ENCODE data around the gene CXCL5. TPM values are rescaled to one million over a fixed set of nuclear protein-coding genes. Genes with fewer than 3 reads are reported as not detected.

Gene CXCL5
- total and polyA plus RNA-seq, 2 experiments from 2014 or later = 7.5 to 7.6 TPM

- Histone ChIP-seq H3K36me3 (ENCODE audit: insufficient read depth) (no peaks in the 10 kb centered on the region), H3K4me1 (ENCODE audit: insufficient read depth) (no peaks in the 10 kb centered on the region), H3K9me2 (ENCODE audit: insufficient read depth) (peaks cover 30% of the 10 kb centered on the region), H3K27me3 (ENCODE audit: insufficient read depth) (no peaks in the 10 kb centered on the region), H4K20me1 (replicated peaks; ENCODE audit: insufficient read depth) (no peaks in the 10 kb centered on the region), H3K27ac (ENCODE audit: low read depth) (no peak overlapping the region), H3K79me2 (replicated peaks; ENCODE audit: insufficient read depth) (no peaks in the 10 kb centered on the region), H3K4me3 (no peak overlapping the region), H3F3A (replicated peaks; ENCODE audit: low read depth) (no peaks in the 10 kb centered on the region), H2AFZ (no peak overlapping the region), H3K4me2 (no peak overlapping the region)
- Mint-ChIP-seq H3K27ac (no peak overlapping the region), H3K9me3 (peaks cover 35% of the 10 kb centered on the region), H3K36me3 (ENCODE audit: low read depth) (peaks cover 26% of the 10 kb centered on the region), H3K4me1 (no peaks in the 10 kb centered on the region; the same call in 2 of the 3 replicates), H3K27me3 (ENCODE audit: insufficient read depth, low read depth, poor library complexity) (no peaks in the 10 kb centered on the region), H3K4me3 (no peak overlapping the region)
- no peak for DNase-seq (ENCODE audit: low spot score)
- ATAC-seq = no peak
- TF ChIP-seq EZH2 (IDR thresholded peaks at IDR 0.05; ENCODE audit: low read depth, unreplicated experiment) (no peak), NANOG (IDR thresholded peaks at IDR 0.05; ENCODE audit: borderline replicate concordance) (no peak), ETS1 (IDR thresholded peaks at IDR 0.05) (no peak), ZNF114 (CRISPR knock-in tag; IDR thresholded peaks at IDR 0.05) (no peak), ZNF331 (CRISPR knock-in tag; IDR thresholded peaks at IDR 0.05; ENCODE audit: low read depth) (no peak), POLR2AphosphoS5 (IDR thresholded peaks at IDR 0.05; ENCODE audit: low read depth) (no peak), CREB1 (CRISPR knock-in tag; IDR thresholded peaks at IDR 0.05; ENCODE audit: low read depth) (no peak), STAT1 (IDR thresholded peaks at IDR 0.05; ENCODE audit: unreplicated experiment) (no peak), JUNB (IDR thresholded peaks at IDR 0.05; ENCODE audit: unreplicated experiment) (no peak), EZH2phosphoT487 (IDR thresholded peaks at IDR 0.05; ENCODE audit: unreplicated experiment) (no peak)
Observed at GRCh38 chr4:73970011-73970410, 28.5 kb downstream of the CXCL5 start.

GRCh38 chr4:73967866-73968265 is 30.6 kb downstream of the CXCL5 start:
- H3K4me3 Mint-ChIP-seq = no peak overlapping the region
- H3K9me3 Mint-ChIP-seq = peaks cover 45% of the 10 kb centered on the region
- Histone ChIP-seq H4K20me1 (replicated peaks; ENCODE audit: insufficient read depth) (no peaks in the 10 kb centered on the region), H3K4me1 (ENCODE audit: insufficient read depth) (no peaks in the 10 kb centered on the region), H3K36me3 (ENCODE audit: insufficient read depth) (no peaks in the 10 kb centered on the region), H3K4me2 (no peak overlapping the region), H3F3A (replicated peaks; ENCODE audit: low read depth) (no peaks in the 10 kb centered on the region), H3K9me2 (ENCODE audit: insufficient read depth) (peaks cover 34% of the 10 kb centered on the region), H3K4me3 (no peak overlapping the region), H3K27me3 (ENCODE audit: insufficient read depth) (no peaks in the 10 kb centered on the region), H3K27ac (ENCODE audit: low read depth) (no peak overlapping the region), H3K79me2 (replicated peaks; ENCODE audit: insufficient read depth) (no peaks in the 10 kb centered on the region), H2AFZ (no peak overlapping the region)
- H3K36me3 Mint-ChIP-seq (ENCODE audit: low read depth) = peaks cover 36% of the 10 kb centered on the region
- H3K27ac Mint-ChIP-seq = no peak overlapping the region
- no peak for ATAC-seq
- DNase-seq (ENCODE audit: low spot score) = no peak
- peaks cover 3% of the 10 kb centered on the region for H3K4me1 Mint-ChIP-seq
- peaks cover 6% of the 10 kb centered on the region for H3K27me3 Mint-ChIP-seq (ENCODE audit: insufficient read depth, low read depth, poor library complexity)
- TF ChIP-seq POLR2AphosphoS5 (IDR thresholded peaks at IDR 0.05; ENCODE audit: low read depth) (no peak), ZNF331 (CRISPR knock-in tag; IDR thresholded peaks at IDR 0.05; ENCODE audit: low read depth) (no peak), STAT1 (IDR thresholded peaks at IDR 0.05; ENCODE audit: unreplicated experiment) (no peak), EZH2 (IDR thresholded peaks at IDR 0.05; ENCODE audit: low read depth, unreplicated experiment) (no peak), CTCF (conservative IDR thresholded peaks at IDR 0.05; ENCODE audit: low read depth in 2 of 2) (no peak), ZNF114 (CRISPR knock-in tag; IDR thresholded peaks at IDR 0.05) (no peak), NANOG (IDR thresholded peaks at IDR 0.05; ENCODE audit: borderline replicate concordance) (no peak), ZNF462 (CRISPR knock-in tag; IDR thresholded peaks at IDR 0.05) (no peak), CREB1 (CRISPR knock-in tag; IDR thresholded peaks at IDR 0.05; ENCODE audit: low read depth) (no peak), JUNB (IDR thresholded peaks at IDR 0.05; ENCODE audit: unreplicated experiment) (no peak)
